Measurements from ENCODE around the gene LENG9. TPM values are rescaled to one million over a fixed set of nuclear protein-coding genes. Genes with fewer than 3 reads are reported as not detected.

The LENG9 gene
- total RNA-seq, 1 donor from 2014 or later: 7.2 TPM

DNA sequence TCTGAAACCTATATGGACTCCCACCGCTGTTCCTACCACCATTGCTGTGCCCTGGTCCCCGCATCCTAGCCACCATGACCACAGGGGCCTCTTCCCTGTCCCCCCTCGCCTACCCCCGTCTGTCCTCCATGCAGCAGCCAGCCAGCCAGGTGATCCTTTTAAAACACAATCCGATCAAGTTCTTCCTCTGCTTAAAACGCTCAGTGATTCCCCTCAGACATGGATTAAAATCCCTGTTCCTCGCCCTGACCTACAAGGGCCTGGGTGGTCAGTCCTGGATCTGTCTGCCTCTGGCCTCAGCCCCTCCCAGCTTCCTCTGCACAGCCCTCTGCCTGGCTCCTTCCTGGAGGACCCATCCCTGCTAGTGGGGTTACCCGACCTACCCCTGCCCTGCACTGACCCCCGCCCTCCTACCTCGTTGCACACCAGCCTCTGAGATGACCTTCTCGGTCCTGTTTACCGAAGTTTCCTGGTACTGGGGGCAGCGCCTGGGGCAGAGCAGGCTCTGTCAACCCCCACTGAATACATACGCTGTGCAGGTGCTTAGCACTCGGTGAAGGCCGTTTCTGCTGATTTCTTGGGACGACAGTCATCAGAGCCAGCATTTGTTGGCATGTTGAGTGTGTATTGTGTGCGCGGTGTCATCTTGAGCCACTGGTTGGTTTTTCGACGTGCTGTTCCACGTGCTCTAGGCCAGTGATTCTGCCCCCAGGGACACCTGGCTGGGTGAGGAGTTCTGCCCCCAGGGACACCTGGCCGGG is 29.3 kb downstream of the LENG9 start:
- Histone ChIP-seq H3K9me3 (no peaks in the 10 kb centered on the region), H3K27me3 (peaks cover 17% of the 10 kb centered on the region), H3K4me3 (no peak overlapping the region), H3K36me3 (no peaks in the 10 kb centered on the region), H3K4me1 (peaks cover 20% of the 10 kb centered on the region), H3K27ac (no peak overlapping the region)
- no peak for ATAC-seq
- no peak for TF ChIP-seq CTCF (IDR thresholded peaks at IDR 0.05)
- DNase-seq: no peak
- intact Hi-C loops (cut with DNase I): no loop called here

DNA sequence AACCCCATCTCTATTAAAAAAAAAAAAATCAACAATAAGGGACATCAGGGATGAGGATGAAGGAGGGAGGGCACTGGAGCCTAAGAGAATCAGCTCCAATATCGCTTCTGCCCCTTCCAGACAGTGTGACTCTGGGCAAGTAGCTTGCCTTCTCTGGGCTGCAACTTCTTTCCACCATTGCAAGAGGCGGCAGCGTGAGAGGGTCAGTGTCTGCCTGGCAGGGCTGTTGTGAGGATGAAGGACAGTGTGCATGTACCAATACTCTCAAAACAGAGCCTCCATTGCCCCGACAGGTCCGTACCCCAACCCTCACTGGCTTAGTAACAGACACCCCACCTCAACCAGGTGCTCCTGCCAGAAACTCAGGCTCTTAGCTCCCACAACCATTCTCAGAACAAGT is 29.9 kb downstream of the LENG9 start:
- intact Hi-C loops (cut with DNase I): no loop called here
- H3K4me1 ChIP-seq: peaks cover 20% of the 10 kb centered on the region
- ATAC-seq: no peak

GRCh38 chr19:54432144-54432738 is 31.3 kb downstream of the LENG9 start:
- H3K36me3 ChIP-seq: no peaks in the 10 kb centered on the region
- H3K9me3 ChIP-seq: no peaks in the 10 kb centered on the region
- H3K4me3 ChIP-seq: no peak overlapping the region
- DNase-seq (no peak), ATAC-seq (no peak)
- peaks cover 20% of the 10 kb centered on the region for H3K4me1 ChIP-seq
- no peak for TF ChIP-seq CTCF (IDR thresholded peaks at IDR 0.05)
- no peak overlapping the region for H3K27ac ChIP-seq
- H3K27me3 ChIP-seq: peaks cover 33% of the 10 kb centered on the region
- intact Hi-C loops (cut with DNase I): no loop called here

More for the DNA sequence above, 29.9 kb downstream of the LENG9 start:
- no peak for DNase-seq
- Histone ChIP-seq H3K4me3 (no peak overlapping the region), H3K36me3 (no peaks in the 10 kb centered on the region), H3K9me3 (no peaks in the 10 kb centered on the region), H3K27me3 (peaks cover 23% of the 10 kb centered on the region), H3K27ac (no peak overlapping the region)
- TF ChIP-seq CTCF (IDR thresholded peaks at IDR 0.05): no peak

- Histone ChIP-seq H3K27me3 (peaks cover 38% of the 10 kb centered on the region), H3K4me1 (peaks cover 20% of the 10 kb centered on the region), H3K36me3 (no peaks in the 10 kb centered on the region), H3K9me3 (no peaks in the 10 kb centered on the region), H3K27ac (no peak overlapping the region), H3K4me3 (no peak overlapping the region)
- ATAC-seq: peak; percentile 37
- intact Hi-C loops (cut with DNase I): no loop called here
- DNase-seq: peak; percentile 83
- TF ChIP-seq CTCF (IDR thresholded peaks at IDR 0.05): no peak
These were observed 32.2 kb downstream of the LENG9 start for GRCh38 chr19:54431255-54431838.

DNA sequence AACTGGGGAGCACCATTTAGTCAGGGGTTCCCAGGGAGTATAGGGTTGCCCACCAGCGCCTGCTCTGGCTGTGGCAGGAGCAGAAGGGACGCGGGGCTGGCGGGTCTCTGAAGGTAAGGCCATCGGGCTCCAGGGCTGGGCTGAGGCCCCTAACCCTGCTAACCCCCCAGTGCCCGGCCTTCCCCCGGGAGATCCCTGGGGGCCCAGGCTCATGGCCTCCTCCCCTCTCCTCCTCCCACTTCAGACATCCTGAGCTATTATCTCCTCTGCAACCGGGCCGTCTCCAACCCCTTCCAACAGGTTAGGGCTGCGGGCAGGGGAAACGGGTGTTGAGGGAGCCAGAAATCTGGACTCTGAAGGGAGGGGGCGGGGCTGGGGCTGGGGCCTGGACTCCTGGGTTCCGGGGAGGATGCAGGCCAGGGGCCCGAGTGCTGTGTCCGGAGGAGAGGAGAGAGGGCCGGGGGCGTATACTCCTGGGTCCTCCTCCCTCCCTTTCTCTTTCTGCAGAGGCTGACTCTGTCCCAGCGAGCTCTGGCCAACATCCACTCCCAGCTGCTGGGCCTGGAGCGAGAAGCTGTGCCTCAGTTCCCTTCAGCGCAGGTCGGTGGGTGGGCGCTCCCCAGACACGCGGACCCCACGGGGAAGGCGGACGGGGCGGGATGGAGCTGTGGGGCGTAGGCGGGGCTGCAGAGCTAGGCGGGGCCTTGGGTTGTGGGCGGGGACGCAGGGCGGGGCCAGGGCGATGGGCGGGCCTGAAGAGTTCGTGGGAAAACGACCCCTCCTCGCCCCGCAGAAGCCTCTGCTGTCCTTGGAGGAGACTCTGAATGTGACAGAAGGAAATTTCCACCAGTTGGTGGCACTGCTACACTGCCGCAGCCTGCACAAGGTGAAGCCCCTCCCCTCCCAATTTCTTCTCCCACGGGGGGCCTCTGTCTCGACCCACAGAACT is 33.0 kb downstream of the LENG9 start:
- no peak for TF ChIP-seq CTCF (IDR thresholded peaks at IDR 0.05)
- no peaks in the 10 kb centered on the region for H3K9me3 ChIP-seq
- no peaks in the 10 kb centered on the region for H3K36me3 ChIP-seq
- no peak overlapping the region for H3K27ac ChIP-seq
- peak overlapping the region; percentile 26 for H3K4me3 ChIP-seq
- DNase-seq (no peak), ATAC-seq (peak; percentile 64)
- intact Hi-C loops (cut with DNase I): no loop called here
- H3K27me3 ChIP-seq: peaks cover 46% of the 10 kb centered on the region
- H3K4me1 ChIP-seq: peaks cover 20% of the 10 kb centered on the region

All from upper lobe of right lung (tissue), 1 donor.